ENCODE measurements around the gene BICDL2.

GRCh38 chr16:3059723-3060242 is 23.0 kb upstream of the BICDL2 start:
- TF ChIP-seq CTCF (IDR thresholded peaks at IDR 0.05) (no peak), POLR2AphosphoS5 (IDR thresholded peaks at IDR 0.05) (no peak), POLR2A (IDR thresholded peaks at IDR 0.05; ENCODE audit: low read depth) (no peak)

All from esophagus muscularis mucosa (tissue), 3 donors.